ENCODE results near the gene ADAMTSL1.

GRCh38 chr9:18477719-18478118 lies 3.8 kb downstream of the ADAMTSL1 start:
- TF ChIP-seq, protein P1, sequence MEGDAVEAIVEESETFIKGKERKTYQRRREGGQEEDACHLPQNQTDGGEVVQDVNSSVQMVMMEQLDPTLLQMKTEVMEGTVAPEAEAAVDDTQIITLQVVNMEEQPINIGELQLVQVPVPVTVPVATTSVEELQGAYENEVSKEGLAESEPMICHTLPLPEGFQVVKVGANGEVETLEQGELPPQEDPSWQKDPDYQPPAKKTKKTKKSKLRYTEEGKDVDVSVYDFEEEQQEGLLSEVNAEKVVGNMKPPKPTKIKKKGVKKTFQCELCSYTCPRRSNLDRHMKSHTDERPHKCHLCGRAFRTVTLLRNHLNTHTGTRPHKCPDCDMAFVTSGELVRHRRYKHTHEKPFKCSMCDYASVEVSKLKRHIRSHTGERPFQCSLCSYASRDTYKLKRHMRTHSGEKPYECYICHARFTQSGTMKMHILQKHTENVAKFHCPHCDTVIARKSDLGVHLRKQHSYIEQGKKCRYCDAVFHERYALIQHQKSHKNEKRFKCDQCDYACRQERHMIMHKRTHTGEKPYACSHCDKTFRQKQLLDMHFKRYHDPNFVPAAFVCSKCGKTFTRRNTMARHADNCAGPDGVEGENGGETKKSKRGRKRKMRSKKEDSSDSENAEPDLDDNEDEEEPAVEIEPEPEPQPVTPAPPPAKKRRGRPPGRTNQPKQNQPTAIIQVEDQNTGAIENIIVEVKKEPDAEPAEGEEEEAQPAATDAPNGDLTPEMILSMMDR (IDR thresholded peaks at IDR 0.05; ENCODE audit: insufficient read depth, low read depth, low read length) = no peak
- TF ChIP-seq EZH2 (IDR thresholded peaks at IDR 0.05; ENCODE audit: insufficient read depth, low read length) = no peak

Measured in astrocyte (in vitro differentiated cells and primary cell).